SK-N-SH treated with all-trans-retinoic acid at 6 μM for 48 hours (cell line): ENCODE data around the gene MYO7A.

Experiments
- ATAC-seq: fragments of 200-7000 bp; cut with Tn5 transposase; 3 replicates; pipeline ENCODE4 v1.9.1; 2020; ENCODE audit warnings: mild to moderate bottlenecking, moderate library complexity
- ARNTL ChIP-seq: fragments of 450-650 bp; formaldehyde crosslinking; IDR thresholded peaks from 2 replicates; pipeline ENCODE4 v1.5.0; 2020; ENCODE audit warnings: low read depth, mild to moderate bottlenecking, moderate library complexity, borderline replicate concordance
- BACH2 ChIP-seq: fragments of 250-450 bp; sonication (Bioruptor Pico); IDR thresholded peaks from 2 replicates; pipeline ENCODE4 v1.9.0; 2021; ENCODE audit warnings: mild to moderate bottlenecking, borderline replicate concordance
- CSDC2 ChIP-seq: fragments of 250-450 bp; sonication (Bioruptor Pico); IDR thresholded peaks from 2 replicates; pipeline ENCODE4 v1.5.0; 2020; ENCODE audit warnings: mild to moderate bottlenecking, moderate library complexity
- ESRRG ChIP-seq: fragments of 250-450 bp; sonication (Bioruptor Pico); IDR thresholded peaks from 2 replicates; pipeline ENCODE4 v1.6.1; 2021; ENCODE audit warnings: mild to moderate bottlenecking
- GLIS3 ChIP-seq: fragments of 250-450 bp; sonication (Bioruptor Pico); IDR thresholded peaks from 2 replicates; pipeline ENCODE4 v1.5.0; 2020; ENCODE audit warnings: mild to moderate bottlenecking, moderate library complexity
- ISL1 ChIP-seq: fragments of 250-450 bp; sonication (Bioruptor Pico); IDR thresholded peaks from 2 replicates; pipeline ENCODE4 v2.1.2; 2022; ENCODE audit warnings: mild to moderate bottlenecking, moderate library complexity
- OSR1 ChIP-seq: fragments of 250-450 bp; sonication (Bioruptor Pico); IDR thresholded peaks from 2 replicates; pipeline ENCODE4 v1.8.0; 2022; ENCODE audit warnings: moderate library complexity, mild to moderate bottlenecking, inconsistent platforms
- PPARA ChIP-seq: fragments of 250-450 bp; sonication (Bioruptor Pico); IDR thresholded peaks from 2 replicates; pipeline ENCODE4 v1.5.0; 2020; ENCODE audit warnings: mild to moderate bottlenecking, borderline replicate concordance
- SNAI2 ChIP-seq: fragments of 250-450 bp; sonication (Bioruptor Pico); IDR thresholded peaks from 2 replicates; pipeline ENCODE4 v1.5.0; 2020; ENCODE audit warnings: mild to moderate bottlenecking, moderate library complexity
- TCF4 ChIP-seq: fragments of 250-450 bp; sonication (Bioruptor Pico); IDR thresholded peaks from 2 replicates; pipeline ENCODE4 v1.8.0; 2021; ENCODE audit warnings: mild to moderate bottlenecking, moderate library complexity, borderline replicate concordance
- TOX ChIP-seq: fragments of 250-450 bp; sonication (Bioruptor Pico); IDR thresholded peaks from 2 replicates; pipeline ENCODE4 v1.8.0; 2021; ENCODE audit warnings: mild to moderate bottlenecking, moderate library complexity, borderline replicate concordance
- ZFP3 ChIP-seq: fragments of 250-450 bp; sonication (Bioruptor Pico); IDR thresholded peaks from 2 replicates; pipeline ENCODE4 v1.5.0; 2020; ENCODE audit warnings: mild to moderate bottlenecking, moderate library complexity
- ZFP30 ChIP-seq: fragments of 450-650 bp; formaldehyde crosslinking; IDR thresholded peaks from 2 replicates; pipeline ENCODE4 v1.5.0; 2022; ENCODE audit warnings: mild to moderate bottlenecking, moderate library complexity
- ZNF565 ChIP-seq: fragments of 450-650 bp; formaldehyde crosslinking; conservative IDR thresholded peaks from 2 replicates; pipeline ENCODE4 v1.5.0; 2020; ENCODE audit warnings: low read depth, mild to moderate bottlenecking, moderate library complexity
- ZNF70 ChIP-seq: fragments of 450-650 bp; formaldehyde crosslinking; IDR thresholded peaks from 2 replicates; pipeline ENCODE4 v1.5.0; 2020; ENCODE audit warnings: mild to moderate bottlenecking, moderate library complexity
- ZNF8 ChIP-seq: fragments of 450-650 bp; formaldehyde crosslinking; IDR thresholded peaks from 2 replicates; pipeline ENCODE4 v1.5.0; 2020; ENCODE audit warnings: mild to moderate bottlenecking, moderate library complexity
- TF ChIP-seq, protein P1 (sequence below): fragments of 250-450 bp; sonication (Bioruptor Pico); IDR thresholded peaks from 2 replicates; pipeline ENCODE4 v1.5.1; 2021; ENCODE audit warnings: mild to moderate bottlenecking, moderate library complexity
- TF ChIP-seq, protein P2 (sequence below): fragments of 250-450 bp; sonication (Bioruptor Pico); IDR thresholded peaks from 2 replicates; pipeline ENCODE4 v1.8.0; 2021; ENCODE audit warnings: low read depth, mild to moderate bottlenecking, moderate library complexity, borderline replicate concordance
- TF ChIP-seq, protein P3 (sequence below): fragments of 250-450 bp; sonication (Bioruptor Pico); IDR thresholded peaks from 2 replicates; pipeline ENCODE4 v1.5.1; 2020; ENCODE audit warnings: low read depth, mild to moderate bottlenecking, moderate library complexity

Gene MYO7A

DNA sequence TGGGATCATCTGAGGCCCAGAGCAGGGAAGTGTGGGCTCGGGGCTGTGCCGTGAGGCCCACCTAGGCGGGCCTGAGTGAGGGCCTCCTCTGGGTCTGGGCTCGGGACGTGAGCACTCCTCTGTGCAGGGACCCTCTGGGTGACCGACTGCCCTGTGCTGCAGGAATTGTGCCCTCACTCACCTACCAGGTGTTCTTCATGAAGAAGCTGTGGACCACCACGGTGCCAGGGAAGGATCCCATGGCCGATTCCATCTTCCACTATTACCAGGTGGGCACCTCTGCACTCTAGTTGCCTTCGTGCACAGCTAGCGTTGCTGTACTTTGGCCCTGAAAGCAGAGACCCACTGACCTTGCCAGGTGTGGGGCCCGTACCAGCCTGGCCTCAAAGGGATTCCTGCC lies 80.5 kb downstream of the MYO7A start:
- TF ChIP-seq ARNTL (CRISPR knock-in tag) (no peak), ESRRG (no peak), GLIS3 (CRISPR knock-in tag) (no peak), TCF4 (CRISPR knock-in tag) (no peak), ZNF70 (no peak), CSDC2 (no peak), SNAI2 (CRISPR knock-in tag) (no peak), ZFP3 (CRISPR knock-in tag) (no peak), ZNF8 (CRISPR knock-in tag) (no peak), TOX (CRISPR knock-in tag) (no peak), PPARA (CRISPR knock-in tag) (no peak), ZFP30 (CRISPR knock-in tag) (no peak)
- TF ChIP-seq, protein P1, sequence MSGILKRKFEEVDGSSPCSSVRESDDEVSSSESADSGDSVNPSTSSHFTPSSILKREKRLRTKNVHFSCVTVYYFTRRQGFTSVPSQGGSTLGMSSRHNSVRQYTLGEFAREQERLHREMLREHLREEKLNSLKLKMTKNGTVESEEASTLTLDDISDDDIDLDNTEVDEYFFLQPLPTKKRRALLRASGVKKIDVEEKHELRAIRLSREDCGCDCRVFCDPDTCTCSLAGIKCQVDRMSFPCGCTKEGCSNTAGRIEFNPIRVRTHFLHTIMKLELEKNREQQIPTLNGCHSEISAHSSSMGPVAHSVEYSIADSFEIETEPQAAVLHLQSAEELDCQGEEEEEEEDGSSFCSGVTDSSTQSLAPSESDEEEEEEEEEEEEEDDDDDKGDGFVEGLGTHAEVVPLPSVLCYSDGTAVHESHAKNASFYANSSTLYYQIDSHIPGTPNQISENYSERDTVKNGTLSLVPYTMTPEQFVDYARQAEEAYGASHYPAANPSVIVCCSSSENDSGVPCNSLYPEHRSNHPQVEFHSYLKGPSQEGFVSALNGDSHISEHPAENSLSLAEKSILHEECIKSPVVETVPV (CRISPR knock-in tag): no peak
- TF ChIP-seq, protein P2, sequence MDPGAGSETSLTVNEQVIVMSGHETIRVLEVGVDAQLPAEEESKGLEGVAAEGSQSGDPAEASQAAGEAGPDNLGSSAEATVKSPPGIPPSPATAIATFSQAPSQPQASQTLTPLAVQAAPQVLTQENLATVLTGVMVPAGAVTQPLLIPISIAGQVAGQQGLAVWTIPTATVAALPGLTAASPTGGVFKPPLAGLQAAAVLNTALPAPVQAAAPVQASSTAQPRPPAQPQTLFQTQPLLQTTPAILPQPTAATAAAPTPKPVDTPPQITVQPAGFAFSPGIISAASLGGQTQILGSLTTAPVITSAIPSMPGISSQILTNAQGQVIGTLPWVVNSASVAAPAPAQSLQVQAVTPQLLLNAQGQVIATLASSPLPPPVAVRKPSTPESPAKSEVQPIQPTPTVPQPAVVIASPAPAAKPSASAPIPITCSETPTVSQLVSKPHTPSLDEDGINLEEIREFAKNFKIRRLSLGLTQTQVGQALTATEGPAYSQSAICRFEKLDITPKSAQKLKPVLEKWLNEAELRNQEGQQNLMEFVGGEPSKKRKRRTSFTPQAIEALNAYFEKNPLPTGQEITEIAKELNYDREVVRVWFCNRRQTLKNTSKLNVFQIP (CRISPR knock-in tag): no peak
- TF ChIP-seq, protein P3, sequence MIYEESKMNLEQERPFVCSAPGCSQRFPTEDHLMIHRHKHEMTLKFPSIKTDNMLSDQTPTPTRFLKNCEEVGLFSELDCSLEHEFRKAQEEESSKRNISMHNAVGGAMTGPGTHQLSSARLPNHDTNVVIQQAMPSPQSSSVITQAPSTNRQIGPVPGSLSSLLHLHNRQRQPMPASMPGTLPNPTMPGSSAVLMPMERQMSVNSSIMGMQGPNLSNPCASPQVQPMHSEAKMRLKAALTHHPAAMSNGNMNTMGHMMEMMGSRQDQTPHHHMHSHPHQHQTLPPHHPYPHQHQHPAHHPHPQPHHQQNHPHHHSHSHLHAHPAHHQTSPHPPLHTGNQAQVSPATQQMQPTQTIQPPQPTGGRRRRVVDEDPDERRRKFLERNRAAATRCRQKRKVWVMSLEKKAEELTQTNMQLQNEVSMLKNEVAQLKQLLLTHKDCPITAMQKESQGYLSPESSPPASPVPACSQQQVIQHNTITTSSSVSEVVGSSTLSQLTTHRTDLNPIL: no peak
- ATAC-seq: no peak

DNA sequence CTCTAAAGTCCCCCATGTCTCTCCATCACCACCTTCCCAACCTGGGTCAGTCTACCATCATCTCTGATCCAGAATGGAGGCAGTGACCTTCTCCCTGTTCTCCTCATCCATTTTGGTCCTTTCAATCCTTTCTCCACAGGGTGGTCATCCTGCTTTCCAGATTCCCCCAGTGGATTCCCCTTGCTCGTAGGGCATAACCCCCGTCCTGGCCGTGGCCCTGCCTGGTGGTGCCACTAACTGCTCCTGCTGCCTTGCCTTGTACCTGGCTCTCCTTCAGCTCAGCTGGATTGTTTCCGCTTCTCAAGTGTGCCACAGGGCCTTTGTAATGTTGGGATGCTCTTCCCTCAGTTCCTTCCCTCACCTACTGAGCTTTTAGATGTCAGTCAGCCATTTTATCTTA lies 81.6 kb downstream of the MYO7A start:
- no peak for TF ChIP-seq ARNTL (CRISPR knock-in tag)

DNA sequence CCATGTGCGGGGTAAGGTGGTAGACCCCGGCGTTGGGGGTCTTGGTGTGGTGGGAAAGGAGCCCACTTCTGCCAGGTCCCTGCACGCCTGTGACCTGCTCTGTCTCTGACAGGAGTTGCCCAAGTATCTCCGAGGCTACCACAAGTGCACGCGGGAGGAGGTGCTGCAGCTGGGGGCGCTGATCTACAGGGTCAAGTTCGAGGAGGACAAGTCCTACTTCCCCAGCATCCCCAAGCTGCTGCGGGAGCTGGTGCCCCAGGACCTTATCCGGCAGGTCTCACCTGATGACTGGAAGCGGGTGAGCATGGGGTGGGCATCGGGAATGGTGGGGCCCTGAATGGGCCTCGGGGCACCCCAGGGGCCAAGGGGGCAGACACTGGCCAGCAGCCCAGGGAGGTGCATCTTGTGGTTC lies 83.0 kb downstream of the MYO7A start:
- no peak for ATAC-seq
- no peak for TF ChIP-seq SNAI2 (CRISPR knock-in tag)
- TF ChIP-seq TOX (CRISPR knock-in tag): no peak
- no peak for TF ChIP-seq ISL1 (CRISPR knock-in tag)
- no peak for TF ChIP-seq GLIS3 (CRISPR knock-in tag)
- TF ChIP-seq, protein P3: no peak
- no peak for TF ChIP-seq ZNF565 (CRISPR knock-in tag)

More for the DNA sequence above, 81.6 kb downstream of the MYO7A start:
- no peak for ATAC-seq

DNA sequence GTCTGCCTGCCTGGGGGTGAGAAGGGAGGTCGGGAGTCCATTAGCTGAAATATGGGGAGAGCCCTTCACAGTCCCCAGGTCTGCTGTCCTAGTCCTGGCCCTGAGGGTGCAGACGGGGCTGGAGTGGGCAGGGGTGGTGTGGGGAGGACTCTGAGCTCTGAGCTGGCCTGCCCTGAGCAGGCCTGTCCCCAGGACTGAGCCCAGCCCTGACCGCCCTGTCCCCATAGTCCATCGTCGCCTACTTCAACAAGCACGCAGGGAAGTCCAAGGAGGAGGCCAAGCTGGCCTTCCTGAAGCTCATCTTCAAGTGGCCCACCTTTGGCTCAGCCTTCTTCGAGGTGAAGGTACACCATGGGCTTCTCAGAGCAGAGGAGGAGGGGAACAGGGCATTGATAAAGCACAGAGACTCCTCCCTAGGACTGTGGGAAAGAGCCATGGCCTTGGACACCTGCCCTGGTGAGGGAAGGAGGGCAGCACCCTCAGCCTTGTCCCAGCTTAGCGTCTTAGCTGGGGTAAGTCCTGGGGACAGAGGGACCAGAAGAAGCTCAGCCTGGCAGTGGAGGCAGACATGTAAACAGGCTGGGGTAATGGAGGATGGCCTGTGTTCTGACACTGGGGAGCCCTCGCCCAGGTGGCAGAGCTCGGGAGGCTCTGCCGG lies 83.7 kb downstream of the MYO7A start:
- ATAC-seq: no peak
- no peak for TF ChIP-seq OSR1 (CRISPR knock-in tag)
- TF ChIP-seq TOX (CRISPR knock-in tag): no peak
- TF ChIP-seq, protein P3: no peak
- TF ChIP-seq TCF4 (CRISPR knock-in tag): no peak
- TF ChIP-seq ZNF8 (CRISPR knock-in tag): no peak
- no peak for TF ChIP-seq BACH2 (CRISPR knock-in tag)
- TF ChIP-seq, all 23 proteins: peak for 0
